Mesendoderm (in vitro differentiated cells): ENCODE results near the gene NMNAT3.

ENCODE experiments used
- DNase-seq: peaks from one replicate; pipeline ENCODE4 v3.0.0; 2013
- H2AK5ac ChIP-seq: 2 replicates; pipeline ENCODE4 v1.6.1; 2013; ENCODE audit warnings: low read length, inconsistent platforms
- H2BK120ac ChIP-seq: 2 replicates; pipeline ENCODE4 v1.6.1; 2013; ENCODE audit warnings: low read depth, mild to moderate bottlenecking, low read length, moderate library complexity, mixed read lengths
- H2BK15ac ChIP-seq: replicated peaks from 2 replicates; pipeline ENCODE4 v1.6.1; 2013; ENCODE audit warnings: low read depth, mild to moderate bottlenecking, moderate library complexity
- H2BK5ac ChIP-seq: 2 replicates; pipeline ENCODE4 v1.6.1; 2013; ENCODE audit warnings: low read length, inconsistent platforms
- H3K18ac ChIP-seq: 2 replicates; pipeline ENCODE4 v1.6.1; 2013; ENCODE audit warnings: mild to moderate bottlenecking, low read length, mixed read lengths
- H3K23ac ChIP-seq: one replicate; pipeline ENCODE4 v1.6.1; 2013; ENCODE audit warnings: low read length
- H3K27ac ChIP-seq: 2 replicates; pipeline ENCODE4 v1.5.1; 2013; ENCODE audit warnings: low read depth, mild to moderate bottlenecking, inconsistent platforms, low read length, moderate library complexity
- H3K27me3 ChIP-seq: 2 replicates; pipeline ENCODE4 v1.6.1; 2013; ENCODE audit warnings: low read length, control low read depth, mild to moderate bottlenecking, inconsistent platforms; ENCODE audit not compliant: insufficient read depth, poor library complexity
- H3K36me3 ChIP-seq: 2 replicates; pipeline ENCODE4 v1.6.1; 2013; ENCODE audit warnings: low read length, inconsistent platforms; ENCODE audit not compliant: control insufficient read depth, insufficient read depth
- H3K4ac ChIP-seq: one replicate; pipeline ENCODE4 v1.6.1; 2013; ENCODE audit warnings: low read depth, mild to moderate bottlenecking, low read length, moderate library complexity
- H3K4me1 ChIP-seq: 2 replicates; pipeline ENCODE4 v1.6.1; 2013; ENCODE audit warnings: low read depth, low read length, inconsistent platforms; ENCODE audit not compliant: control insufficient read depth
- H3K4me2 ChIP-seq: 2 replicates; pipeline ENCODE4 v1.6.1; 2013; ENCODE audit warnings: low read length
- H3K4me3 ChIP-seq: 2 replicates; pipeline ENCODE4 v1.5.1; 2013; ENCODE audit warnings: mild to moderate bottlenecking, low read length
- H3K56ac ChIP-seq: one replicate; pipeline ENCODE4 v1.6.1; 2013; ENCODE audit warnings: low read length
- H3K79me1 ChIP-seq: 2 replicates; pipeline ENCODE4 v1.6.1; 2013; ENCODE audit warnings: low read length, inconsistent platforms
- H3K79me2 ChIP-seq: 2 replicates; pipeline ENCODE4 v1.6.1; 2013; ENCODE audit warnings: mild to moderate bottlenecking, low read length; ENCODE audit not compliant: control insufficient read depth, insufficient read depth
- H3K9ac ChIP-seq: 2 replicates; pipeline ENCODE4 v1.6.1; 2013; ENCODE audit warnings: low read length, inconsistent platforms
- H4K5ac ChIP-seq: one replicate; pipeline ENCODE4 v1.6.1; 2013; ENCODE audit warnings: low read length
- H4K8ac ChIP-seq: one replicate; pipeline ENCODE4 v1.6.1; 2013; ENCODE audit warnings: low read depth, mild to moderate bottlenecking, control low read depth, low read length, moderate library complexity
- WGBS: extraction: QIAGEN DNeasy Blood & Tissue Kit; methylation state at CpG from one replicate; pipeline ENCODE4 v1.1.7; 2013; ENCODE audit warnings: low lambda C conversion rate, missing lambda C conversion rate; ENCODE audit not compliant: insufficient coverage; ENCODE audit errors: extremely low coverage; 5-methylcytosine and 5-hydroxymethylcytosine counted together

Gene NMNAT3

DNA sequence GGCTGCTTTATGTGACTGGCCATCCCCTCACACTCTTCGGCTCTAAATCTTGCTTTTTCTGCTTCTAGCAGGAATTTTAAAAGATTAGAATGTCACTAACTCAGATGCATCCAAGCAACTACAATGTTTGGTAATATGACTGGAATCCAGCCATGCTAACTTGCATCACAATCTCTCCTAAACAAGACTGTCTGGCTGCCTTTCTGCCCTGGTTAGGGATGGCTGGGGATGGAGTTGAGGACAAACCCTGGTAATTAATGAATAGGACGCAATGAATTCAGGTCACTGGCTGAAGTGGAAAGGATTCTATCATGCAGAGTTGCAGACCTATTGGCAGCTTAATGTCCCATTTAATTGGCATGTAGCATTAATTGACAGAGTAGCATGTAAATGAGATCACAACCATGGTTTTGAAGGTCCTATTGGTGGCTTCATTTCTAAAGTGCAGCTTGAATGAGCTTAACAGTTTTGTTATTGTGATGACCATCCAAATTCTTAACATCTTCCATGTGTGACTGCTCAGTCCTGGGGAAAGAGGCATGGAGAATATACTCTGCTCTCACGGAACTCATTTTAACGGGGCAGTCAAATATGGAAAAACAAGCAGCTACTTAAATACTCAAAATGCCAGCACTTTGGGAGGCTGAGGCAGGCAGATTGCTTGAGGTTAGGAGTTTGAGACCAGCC is 21.7 kb downstream of the NMNAT3 start:
- H4K5ac ChIP-seq = no peak overlapping the region
- no peak overlapping the region for H3K4me3 ChIP-seq
- no peaks in the 10 kb centered on the region for H3K27me3 ChIP-seq
- H3K79me1 ChIP-seq = no peaks in the 10 kb centered on the region
- no peak overlapping the region for H2BK120ac ChIP-seq
- no peak overlapping the region for H3K4me2 ChIP-seq
- H3K9ac ChIP-seq = no peak overlapping the region
- WGBS = no CpG with 5 or more reads among the region's 4 CpGs
- no peak overlapping the region for H3K4ac ChIP-seq
- no peaks in the 10 kb centered on the region for H3K36me3 ChIP-seq
- no peak overlapping the region for H3K56ac ChIP-seq
- no peak overlapping the region for H3K18ac ChIP-seq
- no peak for DNase-seq
- no peak overlapping the region for H3K27ac ChIP-seq
- H3K79me2 ChIP-seq = no peaks in the 10 kb centered on the region
- no peak overlapping the region for H4K8ac ChIP-seq
- no peak overlapping the region for H3K23ac ChIP-seq
- no peaks in the 10 kb centered on the region for H3K4me1 ChIP-seq
- no peak overlapping the region for H2AK5ac ChIP-seq
- H2BK5ac ChIP-seq = no peak overlapping the region
- H2BK15ac ChIP-seq = no peak overlapping the region

- Histone ChIP-seq H4K8ac (no peak overlapping the region), H3K56ac (no peak overlapping the region), H2BK120ac (no peak overlapping the region), H3K9ac (no peak overlapping the region), H3K18ac (no peak overlapping the region), H2BK5ac (no peak overlapping the region), H3K23ac (no peak overlapping the region), H3K36me3 (no peaks in the 10 kb centered on the region), H2AK5ac (no peak overlapping the region), H3K4me3 (no peak overlapping the region), H3K27me3 (no peaks in the 10 kb centered on the region), H3K4ac (no peak overlapping the region), H3K79me2 (no peaks in the 10 kb centered on the region), H2BK15ac (no peak overlapping the region), H3K4me2 (no peak overlapping the region), H4K5ac (no peak overlapping the region), H3K4me1 (no peaks in the 10 kb centered on the region), H3K79me1 (no peaks in the 10 kb centered on the region), H3K27ac (no peak overlapping the region)
- no peak for DNase-seq
- WGBS = no CpG with 5 or more reads among the region's 6 CpGs
Observed at GRCh38 chr3:139654637-139655365, 23.0 kb downstream of the NMNAT3 start.

GRCh38 chr3:139653582-139653981 is 24.2 kb downstream of the NMNAT3 start:
- no peak overlapping the region for H2BK5ac ChIP-seq
- H2BK120ac ChIP-seq = no peak overlapping the region
- no peak overlapping the region for H3K56ac ChIP-seq
- no peak overlapping the region for H4K8ac ChIP-seq
- H3K18ac ChIP-seq = no peak overlapping the region
- no peak overlapping the region for H3K4ac ChIP-seq
- no peaks in the 10 kb centered on the region for H3K36me3 ChIP-seq
- H3K4me3 ChIP-seq = no peak overlapping the region
- DNase-seq = no peak
- no peak overlapping the region for H4K5ac ChIP-seq
- WGBS = no CpG with 5 or more reads among the region's 9 CpGs
- H3K9ac ChIP-seq = no peak overlapping the region
- no peak overlapping the region for H2BK15ac ChIP-seq
- H3K23ac ChIP-seq = no peak overlapping the region
- no peak overlapping the region for H3K27ac ChIP-seq
- no peaks in the 10 kb centered on the region for H3K27me3 ChIP-seq
- no peaks in the 10 kb centered on the region for H3K79me2 ChIP-seq
- no peaks in the 10 kb centered on the region for H3K79me1 ChIP-seq
- no peak overlapping the region for H3K4me2 ChIP-seq
- no peak overlapping the region for H2AK5ac ChIP-seq
- H3K4me1 ChIP-seq = no peaks in the 10 kb centered on the region

DNA sequence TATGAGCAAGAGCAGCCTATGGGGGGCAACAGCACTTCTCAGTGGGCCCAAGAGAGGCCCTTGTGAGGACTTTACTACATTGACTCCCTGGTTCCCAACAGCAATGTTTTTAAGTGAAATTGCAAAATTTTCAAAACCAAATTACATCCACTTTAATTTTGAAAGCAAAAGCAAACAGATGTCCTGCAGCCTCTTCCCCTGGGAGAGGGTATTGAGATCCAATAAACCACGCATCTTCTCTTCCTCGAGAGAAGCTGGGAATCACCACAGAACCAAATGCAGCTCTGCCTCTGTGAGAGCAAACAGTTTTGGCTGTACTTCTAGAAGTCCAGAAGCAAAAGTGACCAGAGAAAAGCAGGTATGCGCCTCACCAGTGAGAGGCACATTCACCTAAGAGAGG is 25.2 kb downstream of the NMNAT3 start:
- H3K79me1 ChIP-seq = no peaks in the 10 kb centered on the region
- no peak overlapping the region for H2BK15ac ChIP-seq
- H3K79me2 ChIP-seq = no peaks in the 10 kb centered on the region
- WGBS = no CpG with 5 or more reads among the region's 3 CpGs
- H3K4me2 ChIP-seq = no peak overlapping the region
- no peak overlapping the region for H2BK120ac ChIP-seq
- H3K4me3 ChIP-seq = no peak overlapping the region
- no peak overlapping the region for H3K9ac ChIP-seq
- DNase-seq = no peak
- H3K4me1 ChIP-seq = no peaks in the 10 kb centered on the region
- no peaks in the 10 kb centered on the region for H3K27me3 ChIP-seq
- H3K23ac ChIP-seq = no peak overlapping the region
- H3K4ac ChIP-seq = no peak overlapping the region
- no peaks in the 10 kb centered on the region for H3K36me3 ChIP-seq
- H2BK5ac ChIP-seq = no peak overlapping the region
- no peak overlapping the region for H3K56ac ChIP-seq
- H2AK5ac ChIP-seq = no peak overlapping the region
- no peak overlapping the region for H4K8ac ChIP-seq
- H3K27ac ChIP-seq = no peak overlapping the region
- no peak overlapping the region for H3K18ac ChIP-seq
- no peak overlapping the region for H4K5ac ChIP-seq

DNA sequence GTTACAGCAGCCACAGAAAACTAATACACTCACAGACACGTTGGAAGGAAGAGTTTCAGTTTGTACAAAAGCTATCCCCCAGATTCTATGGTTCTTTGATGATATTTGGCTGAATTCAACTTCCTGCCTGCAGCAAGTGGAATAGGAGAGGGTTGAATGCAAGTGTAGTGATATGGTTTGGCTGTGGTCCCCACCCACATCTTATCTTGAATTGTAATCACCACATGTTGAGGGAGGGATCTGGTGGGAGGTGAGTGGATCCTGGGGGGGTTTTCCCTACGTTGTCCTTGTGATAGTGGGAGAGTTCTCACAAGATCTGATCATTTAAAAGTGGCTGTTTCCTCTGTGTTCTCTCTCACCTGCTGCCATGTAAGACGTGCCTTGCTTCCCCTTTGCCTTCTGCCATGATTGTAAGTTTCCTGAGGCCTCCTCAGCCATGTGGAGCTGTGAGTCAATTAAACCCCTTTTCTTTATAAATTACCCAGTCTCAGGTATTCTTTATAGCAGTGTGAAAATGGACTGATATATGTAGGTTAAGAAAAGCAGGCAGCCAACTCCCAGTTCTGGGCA is 29.8 kb downstream of the NMNAT3 start:
- Histone ChIP-seq H3K23ac (no peak overlapping the region), H4K8ac (no peak overlapping the region), H3K18ac (no peak overlapping the region), H2BK5ac (no peak overlapping the region), H2BK120ac (no peak overlapping the region), H3K27me3 (no peaks in the 10 kb centered on the region), H3K27ac (no peak overlapping the region), H4K5ac (no peak overlapping the region), H3K9ac (no peak overlapping the region), H3K79me1 (no peaks in the 10 kb centered on the region), H3K56ac (no peak overlapping the region), H3K4me2 (no peak overlapping the region), H3K4me3 (no peak overlapping the region), H3K4ac (no peak overlapping the region), H2BK15ac (no peak overlapping the region), H2AK5ac (no peak overlapping the region), H3K4me1 (no peaks in the 10 kb centered on the region), H3K79me2 (no peaks in the 10 kb centered on the region), H3K36me3 (no peaks in the 10 kb centered on the region)
- WGBS = no CpG with 5 or more reads among the region's 3 CpGs
- DNase-seq = no peak
